ENCODE results near the gene MROH2B.

MROH2B gene

DNA sequence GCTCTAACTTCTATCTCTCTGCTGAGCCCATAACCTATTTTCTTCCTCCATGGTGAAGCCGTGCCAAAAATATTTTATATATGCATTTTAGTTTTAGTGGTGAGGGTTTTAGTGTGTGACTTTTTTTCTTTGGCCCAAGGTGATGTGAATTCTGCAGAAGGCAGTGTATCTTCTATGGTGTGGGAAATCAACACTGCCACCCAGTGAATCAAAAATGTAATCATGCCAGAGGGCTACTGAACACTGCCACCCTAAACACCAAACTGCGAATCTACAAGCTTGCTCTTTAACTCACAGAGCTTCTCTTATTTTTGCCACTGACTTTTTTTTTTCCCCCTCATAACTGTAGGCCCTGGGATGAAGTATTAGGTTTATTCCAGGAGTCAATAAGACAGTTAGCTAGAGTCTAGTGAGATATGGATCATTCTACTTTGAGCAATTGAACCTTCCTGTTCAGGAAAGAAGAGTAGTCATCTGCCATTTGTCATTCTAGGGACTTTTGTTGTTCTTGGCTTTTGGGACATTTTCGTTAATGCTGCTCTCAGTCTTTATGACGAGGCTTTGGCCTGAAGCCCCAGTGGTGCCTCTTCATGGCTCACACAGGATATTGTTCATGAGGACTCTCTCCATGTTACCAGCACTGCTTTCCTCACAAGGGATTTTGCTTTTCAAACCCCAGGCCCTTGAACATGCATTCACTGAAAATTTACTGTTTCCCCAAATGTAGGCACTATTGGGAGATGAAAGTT lies 108.8 kb downstream of the MROH2B start:
- DNase-seq, result no peak

DNA sequence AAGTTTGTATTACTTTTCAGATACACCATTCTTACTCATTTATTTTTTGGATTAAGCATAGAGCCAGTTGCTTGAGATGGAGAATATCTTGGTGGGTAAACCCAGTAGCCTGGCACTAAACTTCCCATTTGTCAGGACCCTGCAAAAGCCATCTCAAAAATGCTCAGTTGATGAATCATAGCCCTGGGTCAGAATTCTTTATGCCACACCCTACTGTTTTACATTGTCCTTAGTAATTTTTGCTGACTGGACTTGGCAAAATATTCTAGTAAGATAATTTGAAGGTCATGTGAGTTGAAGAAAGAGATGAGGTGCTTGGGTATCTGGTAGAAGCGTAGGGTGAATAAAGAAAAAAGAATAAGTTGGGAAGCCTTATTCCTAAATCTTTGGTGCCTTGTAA lies 111.1 kb downstream of the MROH2B start:
- no peak for DNase-seq

DNA sequence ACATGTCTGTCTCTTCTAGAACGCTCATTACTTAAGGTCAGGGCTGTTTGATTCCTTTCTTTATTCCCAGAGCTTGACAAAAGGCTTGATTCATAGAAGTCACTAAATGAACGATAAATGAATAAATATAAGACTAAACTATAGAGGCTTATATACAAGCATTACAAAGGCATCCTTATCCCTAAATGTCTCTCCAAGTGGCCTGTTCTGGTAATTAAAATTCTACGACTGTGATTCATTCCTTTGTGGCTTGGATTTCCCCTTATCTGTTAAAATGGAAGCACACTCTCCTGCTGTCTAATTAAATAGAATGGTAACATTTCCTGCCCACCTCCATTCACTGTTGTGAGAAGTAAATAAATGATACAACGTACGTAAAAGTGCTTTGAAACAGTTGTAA lies 112.3 kb downstream of the MROH2B start:
- no peak for DNase-seq

DNA sequence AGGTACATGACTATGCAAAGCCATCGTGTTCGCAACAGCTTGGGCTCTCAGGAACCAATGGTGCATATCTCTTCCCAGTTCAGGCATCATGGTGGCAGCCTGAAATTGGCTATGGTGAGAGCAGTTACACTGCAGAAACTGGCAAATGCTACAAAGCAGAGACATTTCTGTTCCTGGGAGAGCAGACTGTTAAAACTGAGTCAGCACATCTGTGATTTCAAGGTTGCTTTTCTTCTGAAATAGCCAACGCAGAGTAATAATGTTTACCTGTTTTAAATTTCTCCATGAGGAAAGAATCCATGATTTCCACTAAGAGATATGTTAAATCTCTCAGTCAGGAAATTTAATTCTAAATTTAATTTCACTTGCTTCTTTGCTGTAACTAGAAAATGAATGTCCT lies 114.1 kb downstream of the MROH2B start:
- DNase-seq, result no peak

DNA sequence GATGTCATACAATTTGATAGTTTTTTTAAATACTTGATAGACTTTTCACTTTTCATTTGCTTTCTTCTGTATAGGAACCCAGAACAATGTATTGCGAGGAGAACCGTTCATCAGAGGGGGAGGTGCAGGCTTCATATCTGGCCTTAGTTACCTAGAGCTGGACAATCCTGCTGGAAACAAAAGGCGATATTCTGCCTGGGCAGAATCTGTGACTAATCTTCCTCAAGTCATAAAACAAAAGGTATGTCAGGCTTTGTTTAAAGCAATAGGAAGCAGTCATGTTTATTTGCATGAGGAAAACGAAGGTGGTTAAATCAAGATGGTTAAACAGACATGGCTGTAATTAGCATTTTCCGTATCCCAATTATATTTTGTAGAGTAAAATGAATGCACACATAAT lies 115.8 kb downstream of the MROH2B start:
- no peak for DNase-seq

Data from SW 1271 (cell line).